CD4-positive, alpha-beta T cell treated with Interleukin-4 for 1 hour (primary cell): ENCODE data around the gene AGBL3.
A peak's percentile ranks its signal among the peaks of the same experiment; 100 is the strongest.
"Not testable (repeated sequence)": the region's sequence is repeated elsewhere in the genome, so short reads cannot be mapped to it uniquely, and the experiment has no call there.

Source experiments
- DNase-seq, 2 donors: peaks; one replicate each; pipeline ENCODE4 v3.0.0-alpha.2; 2020 to 2022

The AGBL3 gene

DNA sequence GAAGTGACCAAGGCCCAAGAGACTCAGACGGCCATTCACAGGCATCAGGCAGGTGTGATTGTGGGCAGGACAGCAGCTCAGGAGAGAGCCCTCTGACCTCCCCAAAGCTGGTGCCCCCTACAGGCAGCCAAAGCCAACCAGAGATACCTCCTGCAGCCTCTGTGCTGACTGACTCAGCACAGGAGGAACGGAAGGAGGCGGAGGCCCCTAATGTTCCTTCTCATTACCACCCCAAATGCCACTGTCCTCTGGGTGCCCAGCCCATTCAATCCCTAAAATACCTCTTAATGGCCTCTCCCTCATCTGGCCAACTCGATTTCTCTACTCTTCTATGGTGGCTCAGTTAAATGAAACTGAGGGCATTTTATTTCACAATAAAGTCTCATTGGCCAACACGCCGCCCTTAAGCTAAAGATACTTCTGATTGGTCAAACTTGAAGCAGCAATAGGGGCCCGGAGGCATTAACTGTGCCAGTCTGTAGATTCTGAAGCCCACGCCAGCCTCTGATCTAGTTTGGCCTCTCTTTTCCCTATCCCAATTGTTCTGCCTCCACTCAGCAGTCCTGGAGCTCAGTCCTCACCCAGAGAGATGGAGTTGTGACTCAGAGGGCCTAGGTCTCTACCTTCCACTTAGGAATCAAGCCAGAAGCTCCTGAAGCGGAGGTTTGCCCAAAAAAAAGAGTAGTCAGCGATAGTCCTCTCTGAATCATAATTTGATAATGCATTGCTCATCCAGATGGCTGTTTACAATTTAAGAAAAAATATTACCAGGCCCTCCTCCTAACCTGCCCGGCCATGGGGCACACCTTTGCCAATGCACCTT, 183.0 kb downstream of the AGBL3 start:
- DNase-seq = peak; percentile 71 to 73

DNA sequence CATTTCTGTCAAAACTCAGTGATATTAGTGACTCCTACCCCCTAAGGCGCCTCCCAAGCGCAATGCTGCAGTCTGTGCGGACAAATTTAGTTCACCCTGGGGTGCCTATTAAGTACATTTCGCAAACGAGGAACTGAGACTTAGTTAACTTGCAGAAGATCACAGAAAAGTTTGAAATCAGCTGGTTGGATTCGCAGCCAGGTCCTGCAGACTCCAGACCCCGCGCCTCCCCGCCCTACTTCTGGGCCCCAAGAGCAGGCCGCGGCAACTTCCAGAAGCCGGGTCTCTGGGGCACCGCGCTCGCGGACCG, 183.6 kb downstream of the AGBL3 start:
- DNase-seq = no peak

DNA sequence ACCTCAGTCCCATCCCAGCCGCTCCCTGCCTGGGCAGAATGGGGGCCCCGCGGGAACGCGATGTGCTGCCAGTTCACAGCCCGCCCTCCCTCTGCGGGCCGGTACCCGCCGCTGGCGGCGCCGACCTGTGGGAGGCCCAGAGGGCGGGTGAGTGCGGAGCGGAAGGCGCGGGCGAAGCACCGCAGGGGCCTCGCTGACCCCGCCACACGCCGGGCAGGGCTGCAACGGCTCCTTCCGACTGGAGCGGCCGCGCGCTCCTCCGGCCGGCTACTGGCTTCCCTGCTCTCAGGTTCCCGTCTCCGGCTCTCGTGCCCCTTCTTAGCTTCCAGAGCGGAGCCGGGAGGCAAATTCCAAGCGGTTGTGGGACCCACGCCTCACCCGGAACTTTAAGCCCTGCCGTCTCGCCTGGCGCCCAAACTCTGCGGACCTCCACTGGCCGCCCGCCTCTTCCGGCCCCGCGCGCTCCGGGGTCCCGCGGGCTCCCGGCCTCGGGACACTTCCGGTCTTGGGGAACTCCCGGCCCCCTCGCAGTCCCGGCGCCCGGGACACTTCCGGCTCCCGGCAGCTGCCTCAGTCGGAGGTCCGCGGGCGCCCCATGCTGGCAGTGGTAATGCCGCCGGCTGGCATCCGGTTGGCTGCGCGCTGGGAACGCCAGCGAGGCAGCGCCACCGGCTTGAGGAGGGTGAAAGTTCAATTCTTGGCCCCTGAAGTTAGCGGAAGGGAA, 184.1 kb downstream of the AGBL3 start, which contains the start of gene CYREN:
Gene CYREN (minus strand): TSS at position 434 of the 724 bp plus-strand sequence. CDS start 1,785 bp downstream, outside the sequence.
- peak; percentile 91 to 92 for DNase-seq

DNA sequence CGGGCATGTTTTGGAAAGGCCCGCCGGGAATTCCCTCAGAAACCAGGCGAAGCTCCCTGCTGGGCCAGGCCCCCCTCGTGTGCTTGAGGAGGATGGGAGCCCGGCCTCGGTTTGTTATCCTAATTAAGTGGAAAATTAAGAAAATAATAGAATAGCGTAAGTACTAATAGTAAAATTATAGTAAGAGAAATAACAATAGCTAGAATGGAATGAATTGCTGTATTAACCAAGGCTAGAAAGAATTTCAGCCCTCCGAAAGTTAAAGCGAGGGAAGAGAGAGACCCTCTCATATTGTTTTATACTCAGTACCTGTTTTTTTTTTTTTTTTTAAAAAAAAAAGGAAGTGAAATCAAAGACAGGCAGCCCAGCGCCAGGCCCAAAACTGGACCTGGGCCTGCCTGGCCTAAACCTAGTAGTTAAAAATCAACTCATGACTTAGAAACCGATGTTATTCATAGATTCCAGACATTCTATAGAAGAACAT, 184.7 kb downstream of the AGBL3 start:
- not testable (repeated sequence) for DNase-seq

DNA sequence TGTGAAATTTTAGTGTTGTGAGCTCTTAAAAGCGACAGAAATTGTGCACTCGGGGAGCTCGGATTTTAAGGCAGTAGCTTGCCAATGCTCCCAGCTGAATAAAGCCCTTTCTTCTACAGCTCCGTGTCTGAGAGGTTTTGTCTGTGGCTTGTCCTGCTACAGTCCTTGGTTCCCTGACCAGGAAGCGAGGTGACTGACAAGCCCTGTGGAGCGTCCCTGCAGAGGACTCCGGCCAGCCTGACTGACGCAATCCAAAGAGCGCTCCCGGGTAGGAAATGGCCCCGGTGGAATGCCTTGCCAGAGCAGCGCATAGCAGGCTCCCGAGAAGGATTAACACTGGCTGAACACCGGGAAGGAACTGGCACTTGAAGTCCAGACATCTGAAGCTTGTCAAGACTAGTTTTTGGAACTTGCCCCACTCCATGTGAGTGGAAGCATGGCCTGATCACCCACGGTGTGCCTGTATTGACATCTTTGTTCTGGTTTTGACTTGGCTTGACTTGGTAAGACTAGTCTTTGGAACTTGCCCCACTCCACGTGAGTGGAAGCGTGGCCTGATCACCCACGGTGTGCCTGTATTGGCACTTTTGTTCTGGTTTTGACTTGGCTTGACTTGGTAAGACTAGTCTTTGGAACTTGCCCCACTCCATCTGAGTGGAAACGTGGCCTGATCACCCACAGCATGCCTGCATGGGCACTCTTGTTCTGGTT, 185.4 kb downstream of the AGBL3 start:
- not testable (repeated sequence) for DNase-seq

DNA sequence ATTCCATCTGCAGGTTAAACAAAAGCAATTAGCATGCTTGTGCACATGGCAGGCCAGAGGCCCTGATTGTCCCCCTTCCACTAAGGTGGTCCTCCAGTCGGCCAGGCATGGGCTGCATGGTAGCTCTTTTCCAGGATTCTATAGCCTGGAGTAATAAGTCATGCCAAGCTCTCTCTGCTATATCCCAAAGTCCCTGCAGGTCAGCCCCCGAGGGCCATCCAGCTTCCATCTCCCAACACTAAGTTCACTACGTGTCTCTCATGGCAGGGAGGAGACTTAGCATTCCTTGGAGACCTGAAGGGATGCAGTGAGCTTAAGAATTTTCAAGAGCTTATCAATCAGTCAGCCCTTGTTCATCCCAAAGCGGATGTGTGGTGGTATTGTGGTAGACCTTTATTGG, 187.6 kb downstream of the AGBL3 start:
- DNase-seq = not testable (repeated sequence)

DNA sequence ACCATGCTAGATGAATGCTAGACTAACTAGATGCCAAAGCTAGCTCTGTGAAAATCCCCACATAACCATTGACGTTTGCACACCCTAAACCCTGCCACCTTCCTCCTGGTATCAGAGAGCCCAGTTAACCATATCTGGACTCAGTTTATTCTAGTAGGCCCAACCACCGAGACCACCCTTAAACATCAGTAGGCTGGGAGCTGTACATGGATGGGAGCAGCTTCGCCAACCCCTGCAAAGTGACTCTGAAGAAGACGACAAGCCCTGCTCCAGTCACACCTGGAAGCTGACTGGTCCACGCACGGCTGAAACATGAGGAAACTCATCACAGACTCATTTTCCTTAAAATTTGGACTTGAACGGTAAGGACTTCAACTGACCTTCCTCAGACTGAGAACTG, 188.6 kb downstream of the AGBL3 start:
- no peak for DNase-seq

DNA sequence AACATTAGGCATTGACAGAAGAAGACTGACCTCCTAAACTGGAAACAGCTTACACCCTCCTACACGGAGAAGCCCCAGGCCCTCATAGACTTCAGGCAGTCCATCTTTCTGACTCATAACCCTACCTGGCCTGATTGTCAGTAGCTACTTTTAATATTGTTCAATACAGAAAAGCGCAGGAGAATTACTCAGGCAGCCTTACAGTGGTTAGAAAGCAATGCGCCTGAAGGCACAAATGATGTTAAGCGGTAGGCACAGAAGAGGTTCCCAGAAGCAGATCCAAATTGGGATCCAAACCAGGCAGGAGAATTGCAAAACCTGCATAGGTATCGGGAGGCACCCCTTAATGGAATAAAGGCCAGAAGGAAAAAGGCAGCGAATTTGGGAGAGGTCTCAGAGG, 189.6 kb downstream of the AGBL3 start:
- no peak for DNase-seq

DNA sequence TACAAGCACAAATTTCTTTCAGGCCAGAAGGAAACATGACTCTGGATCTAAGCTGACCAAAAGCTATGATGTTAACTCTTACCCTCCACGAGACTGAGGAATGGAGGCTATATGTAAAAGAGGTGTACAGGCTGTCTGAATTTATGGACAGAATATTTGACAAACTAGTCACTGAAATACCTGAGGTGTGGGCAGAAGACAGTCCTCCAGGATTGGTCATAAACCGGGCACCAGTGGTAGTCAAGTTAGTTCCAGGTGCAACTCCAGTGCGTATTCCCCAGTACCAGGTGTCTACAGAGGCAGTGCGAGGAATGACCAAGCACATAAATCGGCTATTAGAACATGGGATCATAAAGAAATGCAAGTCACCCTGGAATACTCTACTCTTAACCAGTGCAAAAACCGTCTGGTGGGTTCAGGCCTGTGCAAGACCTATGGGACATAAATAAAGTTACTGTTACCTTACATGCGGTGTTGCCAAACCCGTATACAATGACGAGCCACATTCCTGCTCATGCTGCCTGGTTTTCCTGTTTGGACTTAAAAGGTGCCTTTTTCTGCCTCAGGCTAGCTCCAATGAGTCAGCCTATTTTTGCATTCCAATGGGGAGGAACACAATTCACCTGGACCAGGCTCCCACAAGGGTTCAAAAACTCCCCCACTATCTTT, 190.9 kb downstream of the AGBL3 start:
- DNase-seq = no peak

DNA sequence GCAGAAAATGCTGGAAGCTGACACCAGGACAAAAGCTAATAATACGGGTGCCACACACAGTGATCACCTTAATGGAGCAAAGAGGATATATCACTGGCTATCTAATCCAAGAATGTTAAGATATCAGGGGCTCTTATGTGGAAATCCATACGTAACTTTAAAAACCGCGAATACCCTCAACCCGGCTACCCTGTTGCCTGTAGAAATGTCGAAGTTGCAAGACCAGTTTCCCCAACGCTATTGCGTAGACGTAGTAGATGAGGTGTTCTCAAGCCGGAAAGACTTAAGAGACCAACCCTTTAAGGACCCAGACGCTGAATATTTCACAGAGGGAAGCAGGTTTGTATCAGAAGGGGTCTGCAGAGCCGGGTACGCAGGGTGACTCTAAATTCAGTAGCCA, 192.1 kb downstream of the AGBL3 start:
- DNase-seq = no peak

DNA sequence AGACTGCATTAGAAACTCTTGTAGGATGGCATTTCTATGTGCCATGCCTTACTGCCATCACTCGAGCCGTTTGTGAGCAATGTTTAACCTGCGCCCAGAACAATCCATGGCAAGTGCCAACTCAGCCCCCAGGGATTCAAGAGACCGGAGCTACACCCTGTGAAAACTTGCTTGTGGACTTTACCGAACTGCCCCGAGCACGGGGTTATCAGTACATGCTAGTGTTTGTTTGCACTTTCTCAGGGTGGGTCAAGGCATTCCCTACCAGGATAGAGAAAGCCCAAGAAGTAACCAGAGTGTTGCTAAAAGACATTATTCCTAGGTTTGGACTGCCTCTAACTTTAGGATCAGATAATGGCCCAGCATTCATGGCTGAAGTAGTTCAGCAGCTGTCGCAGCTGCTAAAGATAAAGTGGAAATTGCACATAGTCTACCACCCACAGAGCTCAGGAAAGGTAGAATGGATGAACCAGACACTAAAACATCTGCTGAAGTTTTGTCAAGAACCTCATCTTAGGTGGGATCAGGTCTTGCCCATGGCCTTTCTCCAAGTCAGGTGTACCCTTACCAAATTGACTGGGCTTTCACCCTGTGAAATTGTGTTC, 193.1 kb downstream of the AGBL3 start:
- no peak for DNase-seq

DNA sequence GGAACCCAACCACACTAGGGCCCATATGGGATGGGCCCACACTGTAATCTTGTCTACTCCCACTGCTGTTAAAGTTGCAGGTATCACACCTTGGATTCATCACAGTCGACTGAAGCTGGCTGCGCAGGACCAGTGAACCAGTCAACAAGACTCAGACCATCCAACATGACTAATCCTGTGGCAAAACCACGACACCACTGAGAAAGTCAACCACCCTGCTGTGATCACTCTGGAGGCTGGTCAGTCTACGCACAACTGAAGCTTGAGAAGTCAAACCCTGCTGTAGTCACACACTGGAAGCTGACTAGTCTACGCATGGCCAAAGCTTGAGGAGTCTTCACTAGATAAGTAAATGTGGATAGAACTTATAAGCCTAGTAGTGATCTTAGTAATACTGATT, 193.8 kb downstream of the AGBL3 start:
- DNase-seq = no peak

DNA sequence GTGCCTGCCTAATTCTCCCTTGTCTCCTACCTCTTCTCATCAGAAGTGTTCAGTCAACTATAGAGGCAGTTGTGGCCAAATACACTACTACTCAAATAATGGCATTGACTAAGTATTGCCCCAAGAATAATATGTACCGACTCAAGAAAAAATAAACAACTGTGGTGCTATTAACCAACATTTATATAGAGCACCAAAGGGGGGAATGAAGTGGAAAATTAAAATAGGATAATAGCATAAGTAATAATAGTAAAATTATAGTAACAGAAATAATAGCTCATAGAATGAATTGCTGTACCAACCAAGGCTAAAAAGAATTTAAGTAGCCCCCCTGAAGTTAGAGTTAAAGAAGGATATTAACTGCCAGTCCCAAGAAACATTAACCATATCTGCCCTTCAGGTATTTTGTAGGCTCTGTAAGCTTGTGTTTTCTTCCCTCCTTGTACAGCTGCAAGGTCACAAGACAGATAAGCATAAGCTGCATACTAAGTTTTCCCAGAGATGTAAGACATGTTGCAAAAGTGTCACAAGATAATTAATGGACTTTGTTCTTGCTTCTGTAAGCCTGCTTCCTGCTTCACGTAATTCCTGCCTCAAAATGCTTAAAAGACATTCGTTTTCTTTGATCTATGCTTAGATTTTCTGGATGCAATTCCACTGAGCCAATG, 195.1 kb downstream of the AGBL3 start:
- DNase-seq = no peak

DNA sequence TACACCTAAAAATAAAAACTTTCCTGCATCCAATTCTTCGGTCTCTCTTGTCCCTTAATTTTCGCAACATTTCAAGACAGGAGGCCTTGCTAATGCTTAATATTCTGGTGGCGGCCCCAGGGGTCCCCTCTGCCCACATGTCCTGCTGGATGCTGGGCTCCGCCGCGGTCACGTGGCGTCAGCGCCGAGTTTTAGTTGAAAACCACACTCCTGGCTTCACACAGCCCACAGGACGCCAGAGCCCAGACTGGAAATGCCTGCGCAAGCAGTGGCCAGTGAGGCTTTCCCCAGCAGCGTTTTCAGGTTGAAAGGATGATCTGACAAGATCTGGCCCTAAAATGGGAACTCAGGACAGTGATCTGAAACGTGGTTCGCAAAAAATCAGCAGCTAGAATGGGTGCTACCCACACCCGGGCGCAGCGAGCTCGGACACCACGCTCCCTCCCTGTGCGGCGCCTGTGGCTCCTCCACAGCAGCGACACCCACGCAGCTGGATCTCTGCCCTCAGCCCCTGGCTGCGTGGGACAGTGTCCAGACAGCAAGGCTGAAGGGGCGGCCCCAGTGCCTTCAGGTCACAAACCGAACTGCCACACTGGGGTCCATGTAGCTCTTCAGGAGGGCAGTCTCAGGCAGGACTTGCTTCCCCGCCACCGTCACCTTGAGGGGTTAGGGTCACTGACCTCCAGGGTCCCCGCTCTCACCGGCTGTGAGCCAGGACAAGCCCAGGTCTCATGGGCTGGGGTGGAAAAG, 195.8 kb downstream of the AGBL3 start:
- DNase-seq = no peak

DNA sequence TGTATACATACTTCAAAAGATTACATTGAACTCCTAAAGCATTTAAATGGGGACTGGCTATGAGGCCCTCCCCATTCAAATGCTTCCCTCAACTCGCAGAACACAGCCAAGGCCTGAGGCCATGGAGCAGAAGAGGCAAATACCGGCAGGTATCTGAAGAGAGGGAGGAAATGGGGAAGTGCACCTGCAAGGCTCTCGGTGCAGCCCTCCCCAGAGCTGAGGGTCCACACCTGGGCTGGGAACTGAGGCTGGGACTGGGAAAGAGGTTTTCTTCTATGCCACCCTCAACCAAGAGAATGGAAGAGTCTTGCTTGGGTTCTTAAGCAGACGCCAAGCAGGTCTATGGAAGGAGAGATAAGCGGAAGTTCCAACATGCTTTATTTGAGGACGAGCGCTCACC, 197.2 kb downstream of the AGBL3 start:
- DNase-seq = no peak

DNA sequence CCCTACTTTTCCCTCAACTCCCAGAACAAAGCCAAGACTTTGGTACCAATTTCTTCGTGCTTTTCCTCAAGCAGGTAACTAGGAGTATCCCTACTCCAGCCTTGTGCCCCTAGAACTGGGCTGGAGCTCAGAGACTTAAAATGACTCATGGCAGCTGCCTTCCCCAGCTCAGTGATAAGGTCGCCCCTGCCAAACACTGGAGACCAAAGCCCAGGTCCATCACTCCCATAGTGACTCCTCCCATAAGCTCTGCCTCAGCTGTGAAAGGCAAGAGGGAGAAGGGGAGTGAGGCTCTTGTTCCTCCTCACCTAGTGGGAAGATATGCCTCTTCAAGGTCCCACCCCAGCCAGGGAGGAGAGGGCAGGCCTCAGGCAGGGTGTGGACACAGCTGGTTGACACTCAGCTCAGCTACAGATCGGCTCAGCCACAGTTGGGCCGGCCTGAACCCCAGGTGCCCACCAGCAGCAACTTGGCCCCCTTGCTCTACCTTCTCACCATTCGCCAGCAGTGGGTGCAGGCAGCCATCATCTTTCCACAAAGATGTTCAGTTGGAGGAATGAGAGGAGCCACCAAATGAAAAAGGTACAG, 198.0 kb downstream of the AGBL3 start:
- DNase-seq = no peak
